HG02588 (cell line): ENCODE data around the gene ATAD3B.
"Not testable (repeated sequence)": the region's sequence is repeated elsewhere in the genome, so short reads cannot be mapped to it uniquely, and the experiment has no call there.

Experiments
- ATAC-seq: cut with Tn5 transposase; IDR thresholded peaks from one replicate; pipeline ENCODE4 v1.9.1; 2021; ENCODE audit warnings: mild to moderate bottlenecking, moderate library complexity; ENCODE audit not compliant: unreplicated experiment

The ATAD3B gene

DNA sequence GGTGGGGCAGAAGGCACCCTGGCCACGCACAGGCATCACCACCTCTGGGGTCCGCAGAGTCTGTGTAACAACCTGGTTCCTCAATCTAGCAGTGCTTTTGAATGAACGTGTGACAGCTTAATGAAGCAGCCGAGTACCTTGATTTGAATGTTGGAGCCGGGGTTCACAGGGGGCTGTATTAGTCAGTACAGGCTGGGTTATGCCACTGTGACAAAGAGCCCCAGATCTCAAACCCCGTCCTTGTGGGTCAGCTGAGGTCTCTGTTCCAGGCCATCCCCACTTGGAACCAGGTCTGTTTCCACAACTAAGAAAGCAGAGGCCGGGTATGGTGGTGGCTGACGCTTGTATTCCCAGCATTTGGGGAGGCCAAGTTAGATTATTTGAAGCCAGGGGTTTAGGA, 58.4 kb downstream of the ATAD3B start:
- no peak for ATAC-seq

DNA sequence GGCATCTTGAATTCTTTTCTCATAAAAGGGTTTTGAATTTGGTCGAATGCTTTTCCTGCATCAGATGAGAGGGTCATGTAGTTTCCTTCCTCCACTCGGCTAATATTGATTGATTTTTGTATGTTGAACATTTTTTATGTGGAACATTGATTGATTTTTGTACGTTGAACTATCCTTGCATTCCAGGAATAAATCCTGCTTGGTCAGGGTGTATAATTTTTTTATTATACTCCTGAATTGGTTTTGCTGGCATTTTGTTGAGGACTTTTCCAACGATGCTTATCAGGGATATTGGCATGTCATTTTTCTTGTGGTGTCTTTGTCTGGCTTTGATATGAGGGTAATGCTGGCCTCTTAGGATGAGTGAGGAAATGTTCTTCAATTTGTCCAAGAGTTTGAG, 60.4 kb downstream of the ATAD3B start:
- no peak for ATAC-seq

DNA sequence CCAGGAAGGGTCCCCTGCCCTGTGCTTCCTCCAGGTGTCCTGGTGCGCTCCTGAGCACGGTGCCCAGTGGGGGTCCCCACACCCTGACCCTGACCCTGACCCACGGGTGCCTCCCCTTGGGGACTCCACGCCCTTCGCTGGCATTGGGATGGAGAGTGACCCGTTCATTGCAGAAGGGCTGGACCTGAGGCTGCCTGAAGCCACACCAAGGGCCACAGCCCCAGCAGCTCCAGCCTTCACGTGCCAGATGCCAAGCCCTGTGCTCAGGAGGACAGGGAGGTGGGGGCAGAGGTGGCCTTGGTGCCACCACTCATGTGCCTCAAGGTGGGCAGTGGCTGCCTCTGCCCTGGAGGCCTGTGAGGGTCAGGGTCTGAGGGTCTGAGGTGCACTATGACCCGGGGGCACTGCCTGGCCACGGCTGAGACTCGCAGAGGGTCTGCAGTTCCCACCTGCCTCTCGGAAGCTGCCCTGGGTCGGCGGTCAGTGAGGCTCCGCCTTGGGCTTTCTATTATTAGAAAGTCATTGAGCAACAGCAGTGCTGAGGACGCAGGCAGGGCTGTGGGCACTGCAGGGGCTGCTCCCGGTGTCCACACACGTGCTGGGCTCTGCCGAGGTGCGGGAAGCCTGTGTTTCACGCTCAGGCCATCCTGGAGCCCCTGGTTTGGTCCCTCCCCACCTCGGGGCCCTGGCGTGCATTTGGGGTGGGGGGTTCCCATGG, 61.8 kb downstream of the ATAD3B start:
- ATAC-seq = not testable (repeated sequence)

DNA sequence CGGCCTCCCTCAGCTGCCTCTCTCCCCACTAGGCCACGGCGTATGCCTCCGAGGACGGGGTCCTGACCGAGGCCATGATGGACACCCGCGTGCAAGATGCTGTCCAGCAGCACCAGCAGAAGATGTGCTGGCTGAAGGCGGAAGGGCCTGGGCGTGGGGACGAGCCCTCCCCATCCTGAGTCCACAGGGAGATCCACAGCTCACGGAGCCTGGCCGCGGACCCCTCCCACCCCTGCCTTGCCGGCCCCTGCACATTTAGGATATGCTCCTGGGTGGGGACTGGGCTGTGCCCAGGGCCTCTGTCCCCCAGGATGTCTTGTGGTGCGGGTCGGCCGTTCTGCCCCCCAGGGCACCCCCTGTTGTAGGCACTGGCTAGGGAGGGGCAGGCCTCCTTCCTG, 62.3 kb downstream of the ATAD3B start:
- not testable (repeated sequence) for ATAC-seq

DNA sequence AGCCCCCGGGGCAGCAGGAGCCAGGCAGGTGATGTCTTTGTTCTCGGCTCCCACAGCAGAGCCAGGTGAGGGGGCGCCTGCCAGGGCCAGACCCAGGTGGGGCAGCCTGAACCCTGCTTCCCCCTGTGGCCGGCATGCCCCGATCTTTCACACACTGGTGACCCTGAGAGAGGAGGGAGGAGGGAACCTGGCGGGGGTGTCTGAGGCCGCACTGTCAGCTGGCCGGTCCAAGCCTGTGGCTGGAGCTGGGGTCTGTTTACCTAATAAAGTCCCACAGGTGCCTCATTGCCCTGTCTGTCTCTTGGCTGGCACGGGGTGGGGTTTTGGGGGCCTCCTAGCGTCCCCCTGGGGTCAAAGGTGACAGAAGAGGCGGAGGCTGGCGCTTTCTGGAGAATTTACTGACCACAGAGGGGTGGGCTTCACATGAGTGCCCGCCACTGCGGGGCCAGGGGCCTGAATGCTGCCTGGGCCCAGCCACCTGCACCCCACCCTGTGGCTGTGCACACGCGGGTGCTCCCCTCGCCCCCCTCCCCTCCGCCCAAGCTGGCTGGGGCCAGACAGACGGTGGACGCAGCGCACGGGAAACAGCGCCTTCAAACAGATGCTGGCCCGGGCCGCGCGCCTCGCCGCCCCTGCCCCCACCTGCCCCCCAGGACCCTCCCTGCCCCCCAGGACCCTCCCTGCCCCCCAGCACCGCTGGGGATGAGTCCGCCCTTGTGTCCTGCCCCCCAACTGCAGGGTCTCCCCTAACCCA, 63.0 kb downstream of the ATAD3B start:
- no peak for ATAC-seq

DNA sequence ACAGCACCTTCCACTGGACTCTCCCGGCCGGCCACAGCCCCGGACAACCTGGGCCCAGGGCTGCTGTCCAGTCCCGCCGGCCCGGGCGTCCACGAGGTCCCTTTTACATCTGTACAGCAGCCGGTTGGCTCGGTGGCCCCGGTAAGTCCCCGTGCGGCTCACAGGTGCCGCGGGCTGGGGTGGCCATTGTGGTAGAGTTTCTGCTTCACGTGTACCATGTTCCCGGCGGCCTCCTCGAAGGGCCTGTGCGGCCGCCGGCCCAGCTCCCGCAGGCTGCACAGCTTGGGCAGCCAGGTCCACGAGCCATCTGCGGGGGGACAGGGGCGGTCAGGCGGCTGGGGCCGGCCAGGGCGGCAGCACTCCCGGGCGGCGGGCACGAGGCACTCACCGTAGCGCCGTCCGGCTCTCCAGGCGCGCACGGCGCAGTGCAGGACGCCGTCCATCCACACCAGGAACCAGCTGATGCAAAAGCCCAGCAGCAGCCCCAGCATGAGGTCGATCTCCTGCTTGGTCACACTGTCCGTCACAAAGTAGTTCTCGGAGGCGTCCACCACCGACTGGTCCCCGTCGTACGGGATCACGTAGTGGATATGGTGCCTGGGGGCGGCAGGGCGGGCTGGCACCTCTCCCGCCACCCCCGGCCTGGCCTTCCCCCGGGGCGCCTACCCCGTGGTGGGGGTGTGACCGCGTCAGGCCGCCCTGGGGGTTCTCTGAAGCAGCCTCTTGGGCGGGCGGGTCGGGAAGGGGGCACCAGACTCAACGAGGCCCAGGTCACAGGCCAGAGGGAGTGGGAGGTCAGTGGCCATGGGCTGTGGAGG, 63.8 kb downstream of the ATAD3B start:
- ATAC-seq = no peak

DNA sequence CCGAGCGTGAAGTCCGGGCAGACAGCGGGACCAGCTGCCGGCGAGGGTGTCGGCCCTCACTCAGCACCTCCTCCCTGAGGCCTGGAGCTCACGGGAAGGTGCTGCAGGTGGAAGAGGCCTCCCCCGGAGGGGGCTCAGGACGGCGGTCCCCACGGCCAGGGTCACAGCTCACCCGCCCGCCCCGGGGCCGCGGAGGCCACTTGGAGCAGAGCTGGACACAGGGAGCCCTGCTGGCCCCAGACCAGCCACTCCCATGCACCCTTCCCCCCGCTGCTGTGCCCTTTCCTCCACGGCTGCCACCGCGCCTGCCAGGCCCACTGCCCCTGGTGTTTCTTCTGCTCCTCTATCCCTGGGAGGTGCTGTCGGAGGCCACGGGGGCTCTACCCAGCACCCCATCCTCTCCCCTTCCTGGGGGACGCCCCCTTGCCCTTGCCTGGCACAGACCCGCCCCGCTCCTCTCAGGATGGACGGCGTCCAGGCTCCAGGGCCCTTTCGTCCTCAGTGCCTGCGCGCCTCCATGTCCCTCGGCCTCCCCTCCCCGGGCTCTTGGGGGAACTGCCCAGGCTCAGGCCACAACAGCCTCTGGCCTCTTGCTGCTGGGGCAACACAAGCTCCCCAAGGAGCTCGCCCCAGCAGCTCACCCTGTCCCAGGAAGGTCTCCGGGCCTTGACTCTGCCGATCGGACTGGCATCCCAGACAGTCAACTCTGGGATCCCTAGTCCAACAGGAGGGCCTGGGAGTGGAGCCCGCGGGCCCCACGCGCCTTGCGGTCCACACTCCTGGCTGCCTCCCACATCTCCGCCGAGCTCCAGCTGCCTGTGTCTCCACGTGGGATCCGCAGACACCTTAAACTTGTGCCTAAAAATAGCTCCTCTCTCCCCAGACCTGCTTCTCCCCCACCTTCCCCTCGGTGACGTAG, 64.7 kb downstream of the ATAD3B start:
- no peak for ATAC-seq

DNA sequence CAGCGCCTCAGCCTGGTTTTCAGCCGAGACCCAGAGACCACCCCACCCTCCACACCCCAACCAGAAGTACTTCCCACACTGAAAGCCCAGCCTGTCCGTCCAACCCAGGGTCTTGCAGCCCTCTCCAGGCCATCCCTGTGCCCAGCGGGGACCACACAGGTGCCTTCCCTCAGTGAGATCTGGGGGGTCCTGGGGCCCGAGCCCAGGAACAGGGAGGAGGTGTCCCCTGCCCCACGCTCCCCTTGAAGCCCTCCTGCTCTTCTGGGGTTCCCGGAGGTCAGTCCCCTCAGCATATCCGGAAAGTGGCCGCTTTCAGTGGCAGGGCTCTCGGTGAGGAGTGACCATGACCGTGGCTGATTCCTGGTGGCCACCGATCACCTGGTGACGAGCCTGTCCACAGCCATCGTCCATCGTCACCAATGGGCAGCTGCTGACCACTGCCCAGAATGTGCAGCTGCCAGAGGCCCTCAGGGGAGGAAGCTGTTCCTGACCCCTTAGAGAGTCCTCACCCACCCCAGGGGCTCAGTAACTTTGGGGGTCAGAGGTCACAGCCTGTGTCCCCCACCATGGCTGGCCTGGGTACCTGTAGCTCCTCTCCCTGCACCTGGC, 65.5 kb downstream of the ATAD3B start:
- ATAC-seq = no peak

DNA sequence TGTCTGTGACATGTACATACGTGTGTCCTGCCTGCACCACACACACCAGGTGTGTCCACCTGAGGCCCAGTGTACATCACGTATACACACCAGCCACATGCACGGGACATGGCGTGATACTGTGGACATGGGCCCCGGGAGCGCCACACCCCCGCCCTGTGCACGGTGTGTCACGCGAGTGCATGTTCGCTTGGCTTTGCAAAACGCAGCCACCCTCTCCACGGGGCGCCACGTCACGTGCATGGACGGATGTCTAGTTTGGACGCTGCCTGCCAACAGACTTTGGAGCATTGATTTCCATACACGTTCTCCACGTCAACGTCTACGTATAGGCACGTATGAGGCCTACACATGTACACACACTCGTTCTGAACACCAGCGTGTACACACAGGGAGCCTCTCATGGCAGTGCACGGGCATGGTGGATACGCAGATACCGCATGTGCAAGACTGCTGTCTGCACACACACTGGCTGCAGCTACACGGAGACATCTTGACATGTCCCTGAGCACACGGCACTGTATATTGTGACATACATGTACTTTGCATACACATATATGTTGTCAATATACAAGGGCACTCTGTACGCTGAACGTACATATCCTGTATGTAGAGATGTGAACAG, 66.2 kb downstream of the ATAD3B start:
- no peak for ATAC-seq

DNA sequence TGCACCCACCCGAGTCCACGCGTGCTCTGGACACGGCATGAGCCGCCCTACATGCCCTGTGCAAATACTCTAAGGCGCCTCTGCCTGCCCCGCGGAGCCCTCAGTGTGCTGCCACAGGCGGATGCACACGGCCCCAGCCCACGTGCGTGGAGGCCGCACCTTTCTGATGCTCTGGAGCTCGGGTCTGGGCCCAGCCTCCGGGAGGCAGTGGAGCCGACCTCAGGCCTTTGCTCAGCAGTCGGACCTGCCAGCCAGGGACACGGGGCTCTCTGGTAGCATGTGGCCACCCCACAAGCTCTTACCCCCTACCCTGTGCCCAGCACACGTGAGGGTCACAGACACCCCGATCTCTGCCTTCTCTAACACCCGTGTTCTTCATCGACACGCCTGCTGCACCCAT, 66.8 kb downstream of the ATAD3B start:
- ATAC-seq = no peak

DNA sequence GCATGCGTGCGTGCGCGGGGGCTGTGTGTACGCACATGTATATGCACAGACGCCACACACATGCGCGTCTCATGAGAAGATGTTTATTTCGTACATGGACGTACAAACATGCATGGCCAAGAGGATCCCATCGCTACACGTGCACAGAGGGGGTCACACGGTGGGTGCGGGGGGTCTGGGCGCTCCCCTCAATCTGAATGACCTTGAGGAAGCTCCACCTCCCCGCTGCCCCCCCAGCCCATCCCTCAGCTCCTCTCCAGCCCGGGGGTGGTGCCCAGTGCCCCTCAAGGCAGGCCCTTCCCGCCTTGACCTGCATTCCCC, 67.4 kb downstream of the ATAD3B start:
- no peak for ATAC-seq

DNA sequence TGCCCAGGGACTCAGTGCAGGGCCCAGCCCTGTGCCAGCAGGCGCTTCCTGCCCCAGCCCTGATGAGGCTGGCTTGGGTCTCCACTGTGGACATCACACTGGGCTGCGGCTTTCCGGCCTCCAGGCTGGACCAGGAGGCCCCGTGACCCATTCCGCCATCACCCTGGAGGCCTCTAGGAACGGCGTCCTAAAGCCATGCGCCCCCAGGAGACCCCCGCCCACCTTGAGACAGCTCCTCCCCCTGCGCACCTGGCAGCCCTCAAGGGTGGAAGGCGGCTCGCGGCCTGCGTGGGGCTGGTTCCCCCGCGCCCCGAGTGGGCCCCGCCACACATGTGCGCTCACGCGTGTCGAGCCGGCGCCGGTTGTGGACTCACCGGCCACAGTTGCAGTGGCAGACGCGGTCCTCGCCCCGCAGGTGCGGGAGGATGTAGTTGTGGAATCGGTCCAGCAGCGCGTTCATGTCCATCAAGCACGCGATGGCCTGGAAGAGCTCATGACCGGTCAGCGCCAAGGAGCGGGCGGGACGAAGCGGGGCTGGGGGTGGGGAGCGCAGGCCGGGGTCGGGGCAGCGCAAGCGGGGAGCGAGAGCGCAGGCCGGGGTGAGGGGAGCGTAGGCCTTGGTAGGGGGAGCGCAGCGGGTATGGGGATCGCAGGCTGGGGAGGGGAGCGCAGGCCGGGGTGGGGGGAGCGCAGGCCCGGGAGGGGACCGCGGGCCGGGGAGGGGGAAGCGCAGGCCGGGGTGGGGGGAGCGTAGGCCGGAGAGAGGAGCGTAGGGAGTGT, 67.9 kb downstream of the ATAD3B start:
- ATAC-seq = no peak

DNA sequence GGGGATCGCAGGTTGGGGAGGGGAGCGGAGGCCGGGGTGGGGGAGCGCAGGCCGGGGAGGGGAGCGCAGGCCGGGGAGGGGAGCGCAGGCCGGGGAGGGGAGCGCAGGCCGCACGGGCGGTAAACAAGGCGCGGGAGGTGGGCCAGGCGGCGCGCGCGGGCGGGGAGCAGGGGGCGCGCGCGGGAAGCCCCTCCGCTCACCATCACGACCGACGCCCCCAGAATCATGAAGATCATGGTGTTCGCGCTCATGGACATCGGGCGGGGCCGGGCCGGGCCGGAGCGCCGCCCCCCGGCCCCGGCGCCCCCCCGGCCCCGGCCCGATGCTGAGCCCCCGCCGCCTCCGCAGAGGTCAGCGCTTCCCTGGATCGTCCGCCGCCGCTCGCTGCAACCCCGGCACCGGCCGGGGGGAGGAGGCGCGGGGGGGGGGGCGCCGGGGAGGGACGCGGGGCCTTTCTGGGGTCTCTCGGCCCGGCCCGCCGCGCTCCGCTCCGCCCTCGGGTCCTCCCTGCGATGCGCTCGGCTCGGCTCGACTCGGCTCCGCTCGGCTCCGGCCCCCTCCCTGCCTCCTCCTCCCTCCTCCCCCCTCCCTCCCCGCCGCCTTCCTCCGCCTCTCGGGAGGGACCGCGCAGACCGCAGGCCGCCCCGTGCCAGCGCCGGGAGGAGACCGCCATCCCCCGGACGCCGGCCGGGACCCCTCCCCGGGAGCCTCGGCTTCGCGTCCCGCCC, 68.7 kb downstream of the ATAD3B start, which contains the start of gene TMEM240:
TSS of gene TMEM240 (minus strand) at position 535 of the 728 bp plus-strand sequence. CDS start at position 257, 278 bp downstream.
- ATAC-seq = no peak

DNA sequence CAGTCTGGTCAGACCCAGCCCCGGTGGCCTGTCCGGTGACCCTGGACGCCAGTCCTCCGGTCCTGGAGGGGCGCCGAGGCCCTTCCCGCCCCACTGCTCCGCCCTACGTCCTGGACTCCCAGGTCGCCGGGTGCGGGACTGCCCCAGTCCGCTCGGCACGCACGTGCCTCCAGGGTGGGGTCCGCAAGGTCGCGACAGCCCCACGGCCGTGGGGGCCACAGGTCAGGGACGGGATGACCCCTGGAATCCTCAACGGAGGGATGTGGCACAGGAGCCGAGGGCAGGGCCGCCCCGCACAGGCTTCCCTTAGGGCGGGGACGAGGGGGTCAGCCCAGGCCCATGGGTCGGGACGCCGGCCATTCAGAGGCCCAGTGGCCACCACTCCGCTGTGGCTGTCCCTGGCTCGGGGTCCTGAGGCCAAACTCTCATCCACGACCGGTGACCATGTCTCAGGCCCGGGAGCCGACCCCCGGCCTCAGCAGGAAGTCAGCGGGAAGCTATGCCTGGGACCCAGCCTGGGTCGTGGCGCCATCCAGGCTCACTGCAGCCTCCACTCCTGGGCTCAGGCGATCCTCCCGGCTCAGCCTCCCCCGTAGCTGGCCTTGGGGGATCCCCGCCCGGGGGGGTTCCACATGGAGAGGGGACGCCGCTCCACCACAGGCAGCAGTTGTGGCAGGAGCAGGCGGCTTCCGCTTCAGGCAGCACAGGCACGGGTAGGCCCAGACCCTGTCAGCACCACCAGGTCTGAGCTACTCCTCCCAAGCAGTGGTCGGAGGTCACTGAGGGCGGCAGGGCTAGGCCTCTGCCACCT, 69.5 kb downstream of the ATAD3B start:
- no peak for ATAC-seq

DNA sequence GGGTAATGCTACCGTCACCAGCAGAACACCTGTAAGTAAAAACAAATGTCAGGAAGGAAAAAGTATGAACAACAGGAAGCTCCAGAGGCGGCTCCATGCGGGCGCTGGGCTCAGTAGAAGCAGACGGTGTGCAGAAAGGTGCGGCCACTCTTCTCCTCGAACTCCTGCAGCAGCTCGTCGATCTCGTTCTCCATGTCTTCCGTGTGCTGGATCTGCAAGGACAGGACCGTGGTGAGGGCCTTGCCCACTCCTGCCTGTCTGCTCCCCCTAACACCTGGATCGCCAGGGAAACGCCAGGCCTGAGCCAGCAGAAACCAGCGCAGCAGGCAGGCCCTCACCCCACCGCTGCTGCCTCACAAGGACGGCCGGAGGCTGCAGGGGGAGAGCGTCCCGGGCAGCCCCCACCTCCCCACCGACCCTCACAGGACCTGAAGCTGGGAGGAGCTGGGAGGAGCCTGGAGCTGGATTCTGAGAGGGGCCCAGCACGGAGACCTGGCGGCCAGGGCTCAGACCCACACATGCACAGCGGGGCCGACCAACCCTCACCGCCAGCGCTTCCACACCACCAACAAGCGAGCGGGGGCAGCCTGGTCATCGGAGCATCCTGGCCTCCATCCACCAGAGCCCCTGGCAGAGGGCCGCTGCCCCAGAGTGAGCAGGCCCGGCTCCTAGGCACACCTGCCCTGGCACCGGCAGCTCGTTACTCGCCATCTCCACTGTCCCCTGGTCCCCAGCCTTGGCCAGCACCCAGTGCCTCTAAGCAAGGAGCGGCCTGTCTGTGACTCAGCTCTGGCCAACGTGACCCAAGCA, 70.6 kb downstream of the ATAD3B start:
- ATAC-seq = no peak
